ENCODE data around the gene LMBR1L. TPM values are rescaled to one million over a fixed set of nuclear protein-coding genes. Genes with fewer than 3 reads are reported as not detected.

LMBR1L gene
- total and polyA plus RNA-seq, 2 of the 8 experiments (the other 6 are each of a cell fraction or from before 2014, with no cell fraction given), result 36.6 to 49.6 TPM

GRCh38 chr12:49079793-49080192 lies 30.9 kb downstream of the LMBR1L start:
- Histone ChIP-seq H3K4me3 (ENCODE audit: extremely low read depth in 1 of 4, insufficient read depth in 2 of 4, low read depth in 3 of 4, low read length in 4 of 4) (no peak overlapping the region), H3K9ac (replicated peaks in 1 of 4; ENCODE audit: extremely low read depth in 1 of 4, low read depth in 3 of 4, low read length in 3 of 4) (no peak overlapping the region), H3K4me2 (ENCODE audit: insufficient read depth in 1 of 2, low read depth in 2 of 2, low read length in 2 of 2) (no peak overlapping the region), H2BK5ac (ENCODE audit: low read depth, low read length) (no peak overlapping the region), H3K36me3 (ENCODE audit: control insufficient read depth in 2 of 4, insufficient read depth in 4 of 4, low read length in 3 of 4) (no peaks in the 10 kb centered on the region), H4K91ac (replicated peaks; ENCODE audit: insufficient read length, low read length) (no peak overlapping the region), H3K4ac (replicated peaks; ENCODE audit: insufficient read length, low read depth, low read length) (no peak overlapping the region), H3K79me2 (ENCODE audit: control insufficient read depth in 1 of 2, insufficient read depth in 2 of 2, low read length in 2 of 2) (no peaks in the 10 kb centered on the region), H2BK120ac (replicated peaks; ENCODE audit: low read depth, low read length) (no peak overlapping the region), H3K18ac (ENCODE audit: extremely low read depth, low read length) (no peak overlapping the region), H4K20me1 (replicated peaks in 1 of 2; ENCODE audit: control insufficient read depth in 1 of 2, insufficient read depth in 2 of 2, low read length in 2 of 2) (no peaks in the 10 kb centered on the region), H4K5ac (ENCODE audit: insufficient read length, low read depth, low read length) (no peak overlapping the region), H2AK5ac (ENCODE audit: low read depth, low read length) (no peak overlapping the region), H2BK15ac (ENCODE audit: low read length) (no peak overlapping the region), H4K8ac (ENCODE audit: extremely low read depth, insufficient read depth, low read length) (no peak overlapping the region), H3K23me2 (ENCODE audit: low read depth, low read length) (no peaks in the 10 kb centered on the region), H3K27ac (ENCODE audit: low read depth, low read length) (no peak overlapping the region), H3K27me3 (replicated peaks in 1 of 4; ENCODE audit: control insufficient read depth in 3 of 4, extremely low read depth in 1 of 4, insufficient read depth in 3 of 4, low read length in 3 of 4) (no peaks in the 10 kb centered on the region; a peak in 1 of 7 replicates), H2BK12ac (ENCODE audit: low read depth, low read length) (no peak overlapping the region), H2BK20ac (ENCODE audit: low read length) (no peak overlapping the region), H3K56ac (replicated peaks; ENCODE audit: insufficient read length, low read depth, low read length) (no peak overlapping the region), H3K4me1 (replicated peaks in 1 of 4; ENCODE audit: control insufficient read depth in 3 of 4, insufficient read depth in 4 of 4, low read length in 3 of 4) (no peaks in the 10 kb centered on the region), H3K14ac (ENCODE audit: insufficient read length) (no peak overlapping the region), H3K23ac (ENCODE audit: insufficient read length) (no peak overlapping the region), H3K9me3 (ENCODE audit: insufficient read depth in 2 of 2, low read depth in 1 of 2, low read length in 1 of 2) (no peaks in the 10 kb centered on the region), H3K79me1 (ENCODE audit: low read depth, low read length) (no peaks in the 10 kb centered on the region), H2AFZ (ENCODE audit: low read length) (no peak overlapping the region)
- 67% methylated on average over 1 of the region's 1 CpG; no CpG with 5 or more reads in 1 of the 2 experiments for WGBS, 2 experiments (ENCODE audit: extremely low coverage in 1 of 2, insufficient coverage in 1 of 2, insufficient read length in 1 of 2, insufficient replicate concordance in 2 of 2, low coverage in 1 of 2, low lambda C conversion rate in 2 of 2, missing lambda C conversion rate in 1 of 2)
- POLR2A ChIA-PET (ENCODE audit: partially characterized antibody), result interaction anchor here (1.6 to 2.7 kb wide), 5 partner anchors 9 to 51 kb away, joined by 3 to 12 read pairs (median 7); partner anchors contain the start of genes RHEBL1 and TUBA1B
- FAIRE-seq (no peak), DNase-seq (ENCODE audit: low read depth in 1 of 2, low spot score in 2 of 2) (no peak)
- CTCF ChIA-PET (ENCODE audit: partially characterized antibody), result interaction anchor here (0.6 to 11.7 kb wide), 8 partner anchors 8 to 206 kb away, joined by 4 to 80 read pairs (median 6); partner anchors contain the start of gene DHH
- no peak for TF ChIP-seq FOSL1 (IDR thresholded peaks at IDR 0.05; ENCODE audit: insufficient read depth, low read depth, low read length)
- TF ChIP-seq GTF2F1 (IDR thresholded peaks at IDR 0.05; ENCODE audit: borderline replicate concordance, low read depth, low read length), result no peak
- TF ChIP-seq SRF (IDR thresholded peaks at IDR 0.05; ENCODE audit: low read depth, low read length), result no peak

Measured in H1 (cell line).